ENCODE measurements around the gene SIRT7.

SIRT7 gene

GRCh38 chr17:81867991-81868673, 49.8 kb downstream of the SIRT7 start:
- peak overlapping the region; percentile 9 for H3K4me2 ChIP-seq (ENCODE audit: low read length)
- peak overlapping the region; percentile 67 for H3K14ac ChIP-seq (ENCODE audit: low read length)
- no CpG with 5 or more reads among the region's 28 CpGs for WGBS (ENCODE audit: extremely low coverage, insufficient coverage, insufficient read length)

GRCh38 chr17:81867170-81867990, 50.6 kb downstream of the SIRT7 start:
- Histone ChIP-seq H3K4ac (ENCODE audit: low read depth, low read length) (no peak overlapping the region), H3K18ac (ENCODE audit: low read length) (peak overlapping the region; percentile 83), H2BK12ac (ENCODE audit: low read length) (no peak overlapping the region), H3K4me3 (ENCODE audit: low read depth, low read length) (no peak overlapping the region), H3K27ac (ENCODE audit: low read depth, low read length) (peak overlapping the region; percentile 82), H3K23ac (ENCODE audit: low read length) (no peak overlapping the region), H4K8ac (ENCODE audit: low read depth, low read length) (peak overlapping the region; percentile 49), H2BK5ac (ENCODE audit: low read depth, low read length, poor library complexity) (peak overlapping the region; percentile 52), H3K79me1 (ENCODE audit: low read length) (peaks cover 35% of the 10 kb centered on the region), H4K12ac (ENCODE audit: low read depth, low read length) (peak overlapping the region; percentile 71), H3K4me2 (ENCODE audit: low read length) (no peak overlapping the region), H3K36me3 (ENCODE audit: control insufficient read depth in 1 of 2, insufficient read depth in 2 of 2, low read length in 2 of 2) (peaks cover 52 to 54% of the 10 kb centered on the region in 2 experiments), H3K27me3 (ENCODE audit: insufficient read depth, low read length) (no peaks in the 10 kb centered on the region), H2AK5ac (ENCODE audit: low read length) (peak overlapping the region; percentile 28), H2AFZ (ENCODE audit: insufficient read depth, low read length, poor library complexity) (no peak overlapping the region), H3K79me2 (ENCODE audit: control insufficient read depth, insufficient read depth, low read length, poor library complexity) (peaks cover 23% of the 10 kb centered on the region), H3K14ac (ENCODE audit: low read length) (peak overlapping the region; percentile 26), H3K4me1 (ENCODE audit: control insufficient read depth in 1 of 2, insufficient read depth in 2 of 2, low read length in 2 of 2) (peaks cover 31 to 40% of the 10 kb centered on the region in 2 experiments), H3K9me3 (ENCODE audit: insufficient read depth, low read depth, low read length) (peaks cover 3% of the 10 kb centered on the region), H3K9ac (ENCODE audit: low read length) (no peak overlapping the region), H4K91ac (ENCODE audit: low read depth, low read length) (peak overlapping the region; percentile 58), H2BK120ac (ENCODE audit: insufficient read depth, low read length, poor library complexity) (peak overlapping the region; percentile 23)
- WGBS (ENCODE audit: extremely low coverage, insufficient coverage, insufficient read length), result no CpG with 5 or more reads among the region's 23 CpGs
- DNase-seq, result no peak

More at GRCh38 chr17:81867991-81868673, 49.8 kb downstream of the SIRT7 start:
- Histone ChIP-seq H2BK12ac (ENCODE audit: low read length) (peak overlapping the region; percentile 61), H3K9me3 (ENCODE audit: insufficient read depth, low read depth, low read length) (peaks cover 3% of the 10 kb centered on the region), H2AK5ac (ENCODE audit: low read length) (peak overlapping the region; percentile 95), H3K4ac (ENCODE audit: low read depth, low read length) (peak overlapping the region; percentile 52), H3K4me1 (ENCODE audit: control insufficient read depth in 1 of 2, insufficient read depth in 2 of 2, low read length in 2 of 2) (peaks cover 31 to 40% of the 10 kb centered on the region in 2 experiments), H2BK5ac (ENCODE audit: low read depth, low read length, poor library complexity) (peak overlapping the region; percentile 15), H3K27ac (ENCODE audit: low read depth, low read length) (peak overlapping the region; percentile 82), H3K4me3 (ENCODE audit: low read depth, low read length) (no peak overlapping the region), H3K79me2 (ENCODE audit: control insufficient read depth, insufficient read depth, low read length, poor library complexity) (peaks cover 23% of the 10 kb centered on the region), H3K36me3 (ENCODE audit: control insufficient read depth in 1 of 2, insufficient read depth in 2 of 2, low read length in 2 of 2) (peaks cover 50 to 51% of the 10 kb centered on the region in 2 experiments), H3K18ac (ENCODE audit: low read length) (peak overlapping the region; percentile 83), H4K8ac (ENCODE audit: low read depth, low read length) (peak overlapping the region; percentile 49), H2BK120ac (ENCODE audit: insufficient read depth, low read length, poor library complexity) (peak overlapping the region; percentile 62), H4K91ac (ENCODE audit: low read depth, low read length) (peak overlapping the region; percentile 58), H3K79me1 (ENCODE audit: low read length) (peaks cover 35% of the 10 kb centered on the region), H4K12ac (ENCODE audit: low read depth, low read length) (peak overlapping the region; percentile 71), H2AFZ (ENCODE audit: insufficient read depth, low read length, poor library complexity) (no peak overlapping the region), H3K27me3 (ENCODE audit: insufficient read depth, low read length) (no peaks in the 10 kb centered on the region), H3K9ac (ENCODE audit: low read length) (peak overlapping the region; percentile 2), H3K23ac (ENCODE audit: low read length) (no peak overlapping the region)
- DNase-seq, result no peak

GRCh38 chr17:81866440-81867169, 51.4 kb downstream of the SIRT7 start:
- Histone ChIP-seq H2BK5ac (ENCODE audit: low read depth, low read length, poor library complexity) (peak overlapping the region; percentile 52), H3K79me1 (ENCODE audit: low read length) (peaks cover 30% of the 10 kb centered on the region), H2AFZ (ENCODE audit: insufficient read depth, low read length, poor library complexity) (no peak overlapping the region), H2AK5ac (ENCODE audit: low read length) (no peak overlapping the region), H3K4ac (ENCODE audit: low read depth, low read length) (no peak overlapping the region), H3K27me3 (ENCODE audit: insufficient read depth, low read length) (no peaks in the 10 kb centered on the region), H3K23ac (ENCODE audit: low read length) (no peak overlapping the region), H3K14ac (ENCODE audit: low read length) (peak overlapping the region; percentile 26), H3K36me3 (ENCODE audit: control insufficient read depth in 1 of 2, insufficient read depth in 2 of 2, low read length in 2 of 2) (peaks cover 52 to 54% of the 10 kb centered on the region in 2 experiments), H3K4me2 (ENCODE audit: low read length) (no peak overlapping the region), H4K8ac (ENCODE audit: low read depth, low read length) (peak overlapping the region; percentile 18), H3K9me3 (ENCODE audit: insufficient read depth, low read depth, low read length) (peaks cover 3% of the 10 kb centered on the region), H4K91ac (ENCODE audit: low read depth, low read length) (no peak overlapping the region), H2BK12ac (ENCODE audit: low read length) (no peak overlapping the region), H3K27ac (ENCODE audit: low read depth, low read length) (peak overlapping the region; percentile 82), H3K79me2 (ENCODE audit: control insufficient read depth, insufficient read depth, low read length, poor library complexity) (peaks cover 18% of the 10 kb centered on the region), H4K12ac (ENCODE audit: low read depth, low read length) (peak overlapping the region; percentile 65), H3K4me3 (ENCODE audit: low read depth, low read length) (no peak overlapping the region), H3K4me1 (ENCODE audit: control insufficient read depth in 1 of 2, insufficient read depth in 2 of 2, low read length in 2 of 2) (peaks cover 27 to 35% of the 10 kb centered on the region in 2 experiments), H2BK120ac (ENCODE audit: insufficient read depth, low read length, poor library complexity) (no peak overlapping the region), H3K18ac (ENCODE audit: low read length) (peak overlapping the region; percentile 47), H3K9ac (ENCODE audit: low read length) (no peak overlapping the region)
- DNase-seq, result no peak
- WGBS (ENCODE audit: extremely low coverage, insufficient coverage, insufficient read length), result no CpG with 5 or more reads among the region's 18 CpGs

GRCh38 chr17:81865733-81866439, 52.1 kb downstream of the SIRT7 start:
- H3K9ac ChIP-seq (ENCODE audit: low read length), result no peak overlapping the region

More at GRCh38 chr17:81865733-81866439, 52.1 kb downstream of the SIRT7 start:
- H3K79me2 ChIP-seq (ENCODE audit: control insufficient read depth, insufficient read depth, low read length, poor library complexity), result peaks cover 20% of the 10 kb centered on the region
- no peak overlapping the region for H2AFZ ChIP-seq (ENCODE audit: insufficient read depth, low read length, poor library complexity)
- no peak overlapping the region for H3K4ac ChIP-seq (ENCODE audit: low read depth, low read length)
- no peaks in the 10 kb centered on the region for H3K27me3 ChIP-seq (ENCODE audit: insufficient read depth, low read length)
- no peak overlapping the region for H2BK5ac ChIP-seq (ENCODE audit: low read depth, low read length, poor library complexity)
- H3K4me2 ChIP-seq (ENCODE audit: low read length), result no peak overlapping the region
- no peak overlapping the region for H3K18ac ChIP-seq (ENCODE audit: low read length)
- peaks cover 27 to 35% of the 10 kb centered on the region in 2 experiments for H3K4me1 ChIP-seq (ENCODE audit: control insufficient read depth in 1 of 2, insufficient read depth in 2 of 2, low read length in 2 of 2)
- H2AK5ac ChIP-seq (ENCODE audit: low read length), result no peak overlapping the region
- H3K36me3 ChIP-seq (ENCODE audit: control insufficient read depth in 1 of 2, insufficient read depth in 2 of 2, low read length in 2 of 2), result peaks cover 52 to 54% of the 10 kb centered on the region in 2 experiments
- no peak overlapping the region for H3K4me3 ChIP-seq (ENCODE audit: low read depth, low read length)
- no peak overlapping the region for H3K27ac ChIP-seq (ENCODE audit: low read depth, low read length)
- no peak overlapping the region for H4K12ac ChIP-seq (ENCODE audit: low read depth, low read length)
- peaks cover 33% of the 10 kb centered on the region for H3K79me1 ChIP-seq (ENCODE audit: low read length)
- no peak overlapping the region for H2BK120ac ChIP-seq (ENCODE audit: insufficient read depth, low read length, poor library complexity)
- H4K91ac ChIP-seq (ENCODE audit: low read depth, low read length), result no peak overlapping the region
- no CpG with 5 or more reads among the region's 18 CpGs for WGBS (ENCODE audit: extremely low coverage, insufficient coverage, insufficient read length)
- H3K14ac ChIP-seq (ENCODE audit: low read length), result no peak overlapping the region
- peaks cover 3% of the 10 kb centered on the region for H3K9me3 ChIP-seq (ENCODE audit: insufficient read depth, low read depth, low read length)
- no peak overlapping the region for H4K8ac ChIP-seq (ENCODE audit: low read depth, low read length)
- DNase-seq, result no peak
- H3K23ac ChIP-seq (ENCODE audit: low read length), result no peak overlapping the region
- no peak overlapping the region for H2BK12ac ChIP-seq (ENCODE audit: low read length)
